Activated CD8-positive, alpha-beta T cell treated with anti-CD3 and anti-CD28 coated beads for 36 hours (primary cell): Measurements from ENCODE around the gene PLSCR2. TPM values are rescaled to one million over a fixed set of nuclear protein-coding genes. Genes with fewer than 3 reads are reported as not detected.

Experiments used
- total RNA-seq, 2 experiments: library from RNA; stranded (reverse); gene quantifications; one replicate each; pipeline ENCODE4 v1.2.3, GENCODE V29; 2021

PLSCR2 gene
- total RNA-seq, 2 experiments from 2014 or later = not detected

Other genes with a start within 250 kb of the PLSCR2 start
- gene PLSCR4, start 218.5 kb downstream of the PLSCR2 start, total RNA-seq = not detected
- 10 to 100 TPM; 36.4 to 38.9 TPM for gene PLSCR1, start 75.0 kb upstream of the PLSCR2 start, total RNA-seq
- gene PLSCR5, start 135.8 kb upstream of the PLSCR2 start, total RNA-seq = not detected